ENCODE data around the gene PADI4.

PADI4 gene

DNA sequence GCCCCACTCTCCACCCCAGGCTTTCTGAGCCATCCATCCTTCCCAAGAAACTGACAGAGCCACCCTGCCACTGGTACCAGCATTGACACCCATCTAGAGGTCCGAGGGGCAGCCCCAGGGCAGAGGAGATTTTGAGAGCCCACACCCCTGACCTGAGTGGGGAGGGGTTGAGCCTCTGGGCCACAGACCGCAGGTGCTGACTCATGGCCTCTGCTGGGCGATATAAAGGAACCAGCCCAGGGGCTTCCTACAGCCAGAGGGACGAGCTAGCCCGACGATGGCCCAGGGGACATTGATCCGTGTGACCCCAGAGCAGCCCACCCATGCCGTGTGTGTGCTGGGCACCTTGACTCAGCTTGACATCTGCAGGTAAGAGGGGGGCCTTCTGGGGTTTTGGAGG, at the start of gene PADI4:
Gene PADI4, plus strand, starts transcription at position 252 of the 400 bp plus-strand sequence. Its CDS starts 26 bp downstream, at position 278.
- FAIRE-seq (no peak), DNase-seq (ENCODE audit: extremely low spot score, insufficient read length, low read depth) (no peak)

DNA sequence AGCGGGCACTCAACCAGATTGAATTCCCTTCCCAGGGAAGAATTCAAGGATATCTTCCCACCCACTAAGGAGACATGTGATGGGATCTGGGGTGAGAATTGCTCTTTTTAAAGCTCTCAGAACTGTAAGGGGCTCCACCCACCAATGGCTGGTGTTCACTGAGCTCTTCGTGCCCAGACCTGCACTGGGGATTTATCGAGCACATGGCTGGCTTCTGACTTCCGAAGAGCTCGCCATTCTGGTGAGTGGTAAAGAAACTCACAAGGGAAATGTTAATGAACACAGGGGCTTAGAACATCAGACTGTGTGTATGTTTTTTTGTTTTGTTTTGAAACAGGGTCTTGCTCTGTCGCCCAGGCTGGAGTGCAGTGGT, 49.3 kb upstream of the PADI4 start:
- FAIRE-seq: no peak
- DNase-seq (ENCODE audit: extremely low spot score, insufficient read length, low read depth): no peak

DNA sequence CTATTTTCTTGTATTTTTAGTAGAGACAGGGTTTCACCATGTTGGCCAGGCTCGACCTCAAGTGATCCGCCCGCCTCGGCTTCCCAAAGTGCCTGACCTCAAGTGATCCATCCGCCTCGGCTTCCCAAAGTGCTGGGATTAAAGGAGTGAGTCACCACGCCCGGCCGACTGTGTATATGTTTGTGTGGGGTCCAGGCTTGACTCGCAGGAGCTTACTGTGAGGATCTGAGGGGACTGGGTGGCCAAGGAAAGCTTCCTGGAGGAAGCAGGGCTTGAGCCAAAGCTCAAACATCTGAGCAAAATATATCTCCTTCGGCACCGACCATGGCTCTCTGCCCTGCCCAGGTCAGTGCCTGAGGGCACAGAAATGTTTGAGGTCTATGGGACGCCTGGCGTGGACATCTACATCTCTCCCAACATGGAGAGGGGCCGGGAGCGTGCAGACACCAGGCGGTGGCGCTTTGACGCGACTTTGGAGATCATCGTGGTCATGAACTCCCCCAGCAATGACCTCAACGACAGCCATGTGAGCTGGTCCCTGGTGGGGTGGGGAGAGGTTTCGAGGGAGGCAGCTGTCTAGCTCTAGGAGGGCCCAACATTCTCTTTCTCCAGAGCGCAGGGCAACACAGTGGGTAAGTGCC, 48.6 kb upstream of the PADI4 start:
- DNase-seq (ENCODE audit: extremely low spot score, insufficient read length, low read depth): no peak

DNA sequence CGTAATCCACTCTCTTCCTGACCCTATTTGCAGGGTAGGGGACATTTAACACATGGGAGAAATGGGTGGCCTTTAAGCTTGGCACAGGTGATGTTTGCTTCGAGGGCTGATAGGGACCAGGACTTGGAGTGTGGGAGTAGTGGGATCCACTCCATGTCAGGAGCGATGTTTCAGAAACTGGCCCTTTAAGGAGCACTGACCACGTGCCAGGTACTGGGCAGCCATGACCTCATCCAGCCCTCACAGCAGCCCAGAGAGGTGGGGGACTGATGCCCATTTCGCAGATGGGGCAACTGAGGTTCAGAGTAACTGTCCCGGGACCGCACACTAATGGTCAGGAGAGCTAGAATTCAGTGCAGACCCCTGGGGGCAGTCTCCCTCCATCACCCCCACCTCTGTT, 47.7 kb upstream of the PADI4 start:
- DNase-seq (ENCODE audit: extremely low spot score, insufficient read length, low read depth) (no peak), FAIRE-seq (no peak)

More for the DNA sequence above, 48.6 kb upstream of the PADI4 start:
- no peak for FAIRE-seq

GRCh38 chr1:17260738-17261137, 47.3 kb upstream of the PADI4 start:
- FAIRE-seq (no peak), DNase-seq (ENCODE audit: extremely low spot score, insufficient read length, low read depth) (no peak)

DNA sequence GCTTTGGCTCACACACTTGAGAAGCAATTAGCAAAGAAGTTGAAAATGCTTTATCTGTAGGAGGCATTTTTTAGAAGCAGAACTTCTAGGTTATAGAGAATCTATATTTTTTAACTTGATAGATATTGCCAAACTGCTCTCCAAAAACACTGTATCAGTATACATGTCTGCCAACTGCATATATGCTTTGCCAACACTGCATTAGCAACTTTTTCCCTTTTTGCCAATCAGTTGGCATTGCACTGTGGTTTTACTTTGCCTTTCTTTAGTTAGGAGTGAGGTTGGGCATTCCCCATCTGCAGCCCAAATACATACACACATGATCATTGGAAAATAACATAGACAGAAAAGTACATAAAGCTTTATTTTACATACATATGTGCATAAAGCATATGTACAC, 44.1 kb upstream of the PADI4 start:
- DNase-seq (ENCODE audit: extremely low spot score, insufficient read length, low read depth) (no peak), FAIRE-seq (no peak)

DNA sequence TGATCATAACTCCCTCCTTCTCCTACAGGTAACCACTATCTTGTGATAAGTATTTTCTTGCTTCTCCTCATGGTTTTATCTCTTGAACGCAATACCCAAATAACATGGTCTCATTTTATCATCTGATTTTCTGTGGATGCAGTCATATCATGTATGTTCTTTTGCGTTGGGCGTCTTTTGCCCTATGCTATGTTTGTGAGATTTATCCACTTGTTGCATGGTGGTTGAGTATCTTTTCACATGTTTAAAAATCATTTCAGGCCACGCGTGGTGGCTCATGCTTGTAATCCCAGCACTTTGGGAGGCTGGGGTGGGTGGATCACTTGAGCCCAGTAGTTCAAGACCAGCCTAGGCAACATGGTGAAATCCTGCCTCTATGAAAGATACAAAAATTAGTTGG, 43.5 kb upstream of the PADI4 start:
- no peak for FAIRE-seq
- no peak for DNase-seq (ENCODE audit: extremely low spot score, insufficient read length, low read depth)

DNA sequence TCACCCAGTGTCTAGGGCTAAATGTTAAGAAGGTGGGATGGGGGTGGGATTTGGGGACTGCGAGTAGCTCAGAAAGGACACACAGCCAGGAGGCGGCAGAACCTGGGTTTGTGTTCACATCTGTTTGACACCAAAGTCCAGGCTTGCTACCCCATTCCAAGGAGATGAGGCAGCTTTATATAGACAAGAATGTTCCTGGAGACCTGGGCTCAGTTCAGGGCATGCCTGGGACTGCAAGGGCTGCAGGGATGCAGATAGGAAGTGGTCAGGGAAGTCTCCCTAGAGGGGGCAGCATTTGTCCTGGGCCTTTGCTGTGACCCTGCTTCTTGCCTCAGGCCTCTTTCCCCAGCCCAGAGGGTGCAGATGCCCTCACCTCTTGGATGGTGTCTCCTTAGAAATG, 42.8 kb upstream of the PADI4 start:
- FAIRE-seq: no peak

GRCh38 chr1:17265950-17266349, 42.0 kb upstream of the PADI4 start:
- DNase-seq (ENCODE audit: extremely low spot score, insufficient read length, low read depth) (no peak), FAIRE-seq (no peak)

More for the DNA sequence above, 42.8 kb upstream of the PADI4 start:
- DNase-seq (ENCODE audit: extremely low spot score, insufficient read length, low read depth): no peak

DNA sequence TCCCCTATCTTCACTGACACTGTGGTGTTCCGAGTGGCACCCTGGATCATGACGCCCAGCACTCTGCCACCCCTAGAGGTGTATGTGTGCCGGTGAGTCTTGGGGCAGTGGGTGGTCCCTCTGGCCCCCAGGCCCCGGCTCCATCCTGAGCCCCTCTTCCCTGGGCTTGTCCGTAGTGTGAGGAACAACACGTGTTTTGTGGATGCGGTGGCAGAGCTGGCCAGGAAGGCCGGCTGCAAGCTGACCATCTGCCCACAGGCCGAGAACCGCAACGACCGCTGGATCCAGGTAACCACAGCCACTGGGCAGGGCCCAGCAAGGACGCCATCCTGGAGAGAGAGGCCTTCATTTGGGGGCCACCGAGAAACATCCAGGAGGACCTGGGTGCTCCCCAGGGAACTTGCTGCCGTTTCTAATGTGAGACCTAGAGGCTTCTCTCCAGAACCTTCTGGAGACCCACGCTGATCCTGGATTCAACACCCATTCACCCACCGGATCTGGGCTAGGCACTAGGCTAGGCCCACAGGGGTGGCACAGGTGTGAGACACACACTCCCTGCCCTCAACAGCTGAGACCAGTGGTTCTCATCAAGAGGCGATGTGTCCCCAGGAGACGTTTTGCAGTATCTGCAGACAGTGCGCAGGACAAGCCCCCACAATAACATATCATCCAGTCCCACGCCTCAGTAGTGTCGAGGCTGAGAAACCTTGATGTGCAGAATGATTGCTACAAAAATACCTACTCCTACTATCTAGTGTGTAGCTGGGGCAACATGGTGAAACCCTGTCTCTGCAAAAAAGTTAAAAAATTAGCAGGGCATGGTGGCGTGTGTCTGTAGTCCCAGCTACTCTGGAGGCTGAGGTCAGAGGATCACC, 36.9 kb upstream of the PADI4 start:
- FAIRE-seq (no peak), DNase-seq (ENCODE audit: extremely low spot score, insufficient read length, low read depth) (no peak)

DNA sequence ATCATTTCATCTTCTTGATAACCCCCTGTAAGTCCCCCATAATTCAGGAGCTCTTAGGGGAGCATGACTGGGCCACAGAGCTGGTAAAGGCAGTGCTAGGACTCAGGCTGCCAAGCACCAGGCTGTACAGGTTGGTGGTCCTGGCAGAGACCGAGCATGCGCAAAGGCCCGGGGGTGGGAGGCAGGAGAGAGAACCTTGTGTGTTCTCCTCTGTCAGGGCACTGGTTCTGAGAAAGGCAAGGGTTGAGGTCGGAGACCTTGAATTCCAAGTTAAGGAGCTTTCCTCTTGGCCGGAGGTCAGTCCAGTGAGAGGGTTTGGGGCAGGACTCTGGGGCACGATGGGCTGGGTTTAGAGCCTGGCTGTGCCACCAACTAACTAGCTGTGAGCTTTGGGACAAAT, 35.9 kb upstream of the PADI4 start:
- FAIRE-seq: no peak

DNA sequence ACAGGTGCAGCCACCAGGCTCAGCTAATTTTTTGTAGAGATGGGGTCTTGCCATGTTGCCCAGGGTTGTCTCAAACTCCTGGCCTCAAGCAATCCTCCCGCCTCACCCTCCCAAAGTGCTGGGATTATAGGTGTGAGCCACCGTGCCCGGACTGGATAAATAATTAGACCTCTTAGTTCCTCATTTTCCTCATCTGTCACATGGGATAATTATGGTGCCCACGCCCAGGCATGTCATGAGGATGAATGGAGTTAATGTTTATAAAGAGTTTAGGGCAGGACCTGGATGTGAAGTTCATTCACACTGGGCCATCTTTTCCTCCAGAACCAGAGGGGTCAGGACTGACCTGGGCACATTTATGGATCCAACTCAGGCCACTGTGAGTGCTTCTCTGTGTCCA, 35.4 kb upstream of the PADI4 start:
- no peak for DNase-seq (ENCODE audit: extremely low spot score, insufficient read length, low read depth)
- no peak for FAIRE-seq

More for the DNA sequence above, 35.9 kb upstream of the PADI4 start:
- no peak for DNase-seq (ENCODE audit: extremely low spot score, insufficient read length, low read depth)

GRCh38 chr1:17273096-17273495, 34.9 kb upstream of the PADI4 start:
- DNase-seq (ENCODE audit: extremely low spot score, insufficient read length, low read depth) (no peak), FAIRE-seq (no peak)

DNA sequence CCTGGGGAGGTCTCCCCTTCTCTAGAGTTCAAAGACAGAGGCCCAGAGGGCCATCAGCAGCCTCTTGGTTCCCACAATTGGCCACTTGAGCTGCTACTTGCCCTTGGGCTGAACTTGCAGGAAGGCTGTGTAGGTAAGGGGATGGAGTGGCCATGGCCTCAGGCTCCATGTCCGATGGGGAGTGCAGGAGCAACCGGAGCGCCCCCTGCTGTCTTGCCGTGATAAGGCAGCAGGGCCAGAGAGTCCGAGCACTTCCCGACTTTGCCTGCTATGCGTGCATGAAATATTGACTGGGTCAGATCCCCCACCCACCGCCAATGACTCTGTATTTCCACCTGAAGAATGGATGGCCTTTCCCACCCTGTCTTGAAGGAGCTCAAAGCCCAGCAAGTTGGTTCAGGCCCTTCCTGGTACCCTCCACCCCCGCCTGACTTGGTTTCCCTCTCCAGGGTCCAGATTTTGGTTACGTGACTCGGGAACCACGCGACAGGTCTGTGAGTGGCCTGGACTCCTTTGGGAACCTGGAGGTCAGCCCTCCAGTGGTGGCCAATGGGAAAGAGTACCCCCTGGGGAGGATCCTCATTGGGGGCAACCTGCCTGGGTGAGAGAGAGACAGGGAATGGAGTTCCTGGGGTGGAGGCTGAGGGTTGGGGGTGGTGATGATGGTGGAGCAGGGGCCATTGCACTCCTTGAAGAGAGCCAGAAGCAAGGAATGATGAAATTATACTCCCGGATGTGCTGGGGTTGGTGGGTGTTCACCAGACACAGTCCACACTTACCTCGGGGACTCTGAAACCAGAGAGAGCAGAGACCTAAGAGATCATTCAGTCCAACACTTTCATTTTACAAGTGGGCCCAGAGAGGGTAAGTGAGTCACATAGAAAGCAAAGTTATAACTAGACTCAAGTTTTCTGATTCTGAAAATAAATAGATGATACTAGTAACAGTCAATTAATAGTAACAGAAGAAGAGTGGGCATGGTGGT, 33.5 kb upstream of the PADI4 start:
- DNase-seq (ENCODE audit: extremely low spot score, insufficient read length, low read depth) (peak; percentile 28), FAIRE-seq (peak; percentile 80)

GRCh38 chr1:17276568-17276967, 31.4 kb upstream of the PADI4 start:
- DNase-seq (ENCODE audit: extremely low spot score, insufficient read length, low read depth) (no peak), FAIRE-seq (no peak)

- FAIRE-seq: no peak
Observed at GRCh38 chr1:17277511-17278159, 30.4 kb upstream of the PADI4 start.

GRCh38 chr1:17278996-17279830, 28.8 kb upstream of the PADI4 start:
- FAIRE-seq (no peak), DNase-seq (ENCODE audit: extremely low spot score, insufficient read length, low read depth) (no peak)

More at GRCh38 chr1:17277511-17278159, 30.4 kb upstream of the PADI4 start:
- DNase-seq (ENCODE audit: extremely low spot score, insufficient read length, low read depth): no peak

- FAIRE-seq (no peak), DNase-seq (ENCODE audit: extremely low spot score, insufficient read length, low read depth) (no peak)
Observed at GRCh38 chr1:17280436-17280835, 27.6 kb upstream of the PADI4 start.

DNA sequence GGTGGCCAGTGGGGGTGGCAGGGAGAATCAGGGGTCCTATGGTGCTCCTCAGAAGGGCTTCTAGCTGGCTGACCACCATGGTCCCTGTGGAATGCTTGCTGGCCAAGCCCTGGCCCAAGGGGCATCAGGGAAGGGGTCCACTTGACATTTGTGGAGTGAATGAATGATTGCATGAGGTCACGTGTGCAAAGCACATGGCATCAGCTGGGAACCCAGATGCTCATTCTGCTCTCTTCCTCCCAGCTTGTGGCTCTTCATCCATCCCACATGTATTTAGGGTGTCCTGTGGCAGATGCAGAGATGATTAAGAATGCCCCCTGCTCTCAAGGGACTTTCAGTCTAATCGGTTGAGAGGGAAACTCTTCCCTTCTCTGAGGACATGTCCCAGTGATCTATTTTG, 27.1 kb upstream of the PADI4 start:
- DNase-seq (ENCODE audit: extremely low spot score, insufficient read length, low read depth) (no peak), FAIRE-seq (no peak)

All from GM18507 (cell line).